HG03196 (cell line): ENCODE data around the gene FOXJ3.

Source experiments
- ATAC-seq: cut with Tn5 transposase; IDR thresholded peaks from one replicate; pipeline ENCODE4 v1.9.1; 2021; ENCODE audit not compliant: unreplicated experiment

Gene FOXJ3

DNA sequence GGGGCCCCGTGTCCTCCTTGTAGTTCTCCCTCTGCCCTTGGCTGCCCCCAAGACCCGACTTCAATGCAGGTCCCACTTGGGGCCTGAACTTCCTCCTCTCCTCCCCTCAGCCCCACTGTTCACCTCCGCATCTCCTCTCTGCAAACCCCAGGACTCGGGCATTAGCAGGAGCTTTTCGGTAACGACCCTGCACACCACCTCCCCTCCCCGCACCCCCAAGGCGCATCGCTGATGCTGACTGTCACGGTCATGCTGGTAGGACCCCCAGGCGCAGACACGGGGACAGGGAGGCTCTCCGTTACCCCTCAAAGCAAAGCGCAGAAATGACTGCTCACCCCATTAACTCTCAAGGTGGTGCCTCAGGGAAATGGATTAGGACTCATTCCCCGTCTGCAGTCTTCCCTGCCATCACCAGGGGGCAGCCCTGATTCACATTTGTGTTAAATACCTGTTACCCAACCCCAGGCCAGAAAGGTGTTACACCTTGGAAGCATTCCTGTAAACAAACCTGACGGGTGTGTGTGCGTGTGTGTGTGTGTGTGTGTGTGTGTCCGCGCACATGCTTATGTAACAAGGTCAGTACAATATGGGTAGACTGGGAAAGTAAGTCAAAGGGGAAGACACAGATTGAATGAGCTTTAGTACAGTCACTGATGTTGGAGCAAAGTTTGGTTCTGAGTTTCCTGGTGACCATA lies 188.3 kb downstream of the FOXJ3 start:
- ATAC-seq, result no peak

DNA sequence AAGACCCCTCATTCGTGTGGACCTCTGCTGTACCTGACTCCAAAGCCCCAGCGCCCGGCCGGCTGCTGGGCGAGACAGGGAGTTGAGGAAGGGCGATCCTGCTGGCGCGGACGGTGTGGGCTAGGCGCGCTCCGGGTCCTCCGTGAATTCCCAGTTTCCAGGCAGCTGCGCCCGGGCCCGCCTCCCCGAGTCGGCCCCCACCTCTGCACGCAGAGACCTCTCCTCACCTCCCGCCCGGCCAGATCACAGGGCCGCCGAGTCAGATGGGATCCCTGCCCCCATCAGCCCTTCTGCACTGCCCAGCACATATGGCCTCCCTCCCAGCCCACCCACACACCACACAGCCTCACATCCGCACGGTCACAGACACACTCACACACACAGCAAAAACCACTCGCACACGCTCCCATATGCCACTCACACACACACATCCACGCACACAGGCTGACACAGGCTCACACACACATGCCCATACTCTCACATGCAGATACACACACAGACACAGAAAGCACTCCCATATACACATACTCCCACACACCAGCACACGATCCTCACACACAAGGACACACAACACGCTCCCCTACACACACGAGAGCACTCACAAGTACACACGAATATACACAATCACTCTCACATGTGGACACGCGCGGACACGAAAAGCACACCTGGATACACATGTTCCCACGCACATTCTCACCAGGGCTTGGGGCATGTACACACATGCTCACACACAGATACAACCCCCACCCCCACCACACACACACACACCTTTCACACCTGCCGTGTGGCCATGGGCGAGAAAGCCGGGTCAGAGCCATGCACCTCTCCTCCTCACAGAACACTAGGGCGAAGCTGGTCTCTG lies 189.0 kb downstream of the FOXJ3 start:
- ATAC-seq, result no peak

- ATAC-seq, result no peak
Observed at GRCh38 chr1:42145389-42145716, 189.7 kb downstream of the FOXJ3 start.

GRCh38 chr1:42144711-42145388 lies 190.2 kb downstream of the FOXJ3 start:
- ATAC-seq, result no peak

GRCh38 chr1:42143896-42144710 lies 190.9 kb downstream of the FOXJ3 start:
- ATAC-seq, result no peak

- ATAC-seq, result no peak
Observed at GRCh38 chr1:42142894-42143675, 191.9 kb downstream of the FOXJ3 start.

DNA sequence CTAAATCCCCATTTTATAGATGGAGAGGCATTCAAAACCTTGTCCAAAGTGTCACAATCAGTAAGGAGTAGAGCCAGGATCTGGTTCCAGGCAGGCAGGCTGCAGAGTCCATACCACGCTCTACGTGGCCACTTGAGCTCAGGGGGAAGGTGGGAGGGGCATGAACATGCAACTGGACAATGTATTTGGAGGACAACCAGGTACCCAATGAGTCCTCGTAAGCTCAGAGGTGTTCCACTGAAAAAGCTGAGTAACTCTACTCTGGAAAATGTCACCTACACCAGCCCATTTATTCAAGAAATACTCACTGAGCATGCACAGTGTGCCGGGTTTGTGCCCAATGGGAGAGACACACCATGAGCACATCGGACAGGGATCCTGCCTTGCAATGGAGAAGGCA lies 193.1 kb downstream of the FOXJ3 start:
- no peak for ATAC-seq

DNA sequence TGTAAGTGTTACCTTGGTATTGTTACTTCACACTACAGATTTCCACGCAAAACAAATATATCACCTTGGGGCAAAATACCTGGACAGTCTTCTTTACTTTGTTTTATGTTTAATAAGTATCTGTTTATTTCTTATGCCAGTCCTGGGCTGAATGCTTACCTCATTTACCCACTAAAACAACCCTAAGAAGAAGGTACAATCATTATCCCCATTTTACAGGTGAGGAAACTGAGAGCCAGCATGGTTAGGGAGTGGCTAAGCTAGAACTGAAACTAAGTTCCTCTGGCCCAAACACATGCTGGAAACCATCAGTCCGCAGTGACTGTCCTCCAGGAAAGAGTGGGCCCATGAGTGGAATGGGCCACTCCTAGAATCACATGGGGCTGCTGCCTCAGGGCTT lies 194.8 kb downstream of the FOXJ3 start:
- ATAC-seq, result no peak

DNA sequence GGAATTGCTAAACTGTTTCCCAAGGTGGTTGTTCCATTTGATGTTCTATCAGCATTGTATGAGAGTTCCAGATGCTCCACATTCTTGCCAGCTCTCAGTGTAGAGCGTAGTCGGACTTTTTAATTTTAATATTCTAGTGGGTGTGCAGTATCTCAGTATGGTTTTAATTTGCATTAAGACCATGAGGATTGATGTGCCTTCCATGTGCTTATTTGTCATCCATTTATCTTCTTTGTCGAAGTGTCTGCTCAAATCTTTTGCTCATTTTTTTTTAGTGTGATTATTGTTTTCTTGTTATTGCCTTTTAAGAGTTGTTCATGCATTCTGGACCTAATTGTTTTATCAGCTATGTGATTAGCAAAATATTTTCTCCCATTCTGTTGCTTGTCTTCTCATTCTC lies 195.6 kb downstream of the FOXJ3 start:
- ATAC-seq, result no peak

GRCh38 chr1:42138586-42138985 lies 196.4 kb downstream of the FOXJ3 start:
- ATAC-seq, result no peak

GRCh38 chr1:42137766-42138165 lies 197.3 kb downstream of the FOXJ3 start:
- no peak for ATAC-seq

GRCh38 chr1:42136466-42136865 lies 198.6 kb downstream of the FOXJ3 start:
- ATAC-seq, result no peak

GRCh38 chr1:42135426-42135825 lies 199.6 kb downstream of the FOXJ3 start:
- no peak for ATAC-seq

- no peak for ATAC-seq
Observed at GRCh38 chr1:42133809-42134526, 201.1 kb downstream of the FOXJ3 start.

DNA sequence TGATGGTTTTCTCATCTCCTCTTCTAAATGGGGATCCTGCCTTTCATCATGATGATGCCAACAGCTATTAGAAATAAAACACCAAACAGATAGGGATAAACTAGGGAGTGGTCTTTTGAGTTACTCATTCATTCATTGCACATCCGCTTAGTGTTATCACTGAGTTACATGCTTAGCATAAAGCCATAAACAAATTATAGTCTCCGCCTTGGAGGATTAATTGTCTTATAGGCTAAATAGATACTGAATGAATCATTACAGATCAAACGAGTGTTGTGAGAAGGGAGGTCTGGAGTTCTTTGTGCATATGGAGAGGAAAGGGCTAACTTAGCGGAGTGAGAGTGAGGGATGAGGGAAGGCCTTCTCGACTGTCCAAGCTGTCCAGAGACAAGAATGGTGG lies 201.6 kb downstream of the FOXJ3 start:
- no peak for ATAC-seq

DNA sequence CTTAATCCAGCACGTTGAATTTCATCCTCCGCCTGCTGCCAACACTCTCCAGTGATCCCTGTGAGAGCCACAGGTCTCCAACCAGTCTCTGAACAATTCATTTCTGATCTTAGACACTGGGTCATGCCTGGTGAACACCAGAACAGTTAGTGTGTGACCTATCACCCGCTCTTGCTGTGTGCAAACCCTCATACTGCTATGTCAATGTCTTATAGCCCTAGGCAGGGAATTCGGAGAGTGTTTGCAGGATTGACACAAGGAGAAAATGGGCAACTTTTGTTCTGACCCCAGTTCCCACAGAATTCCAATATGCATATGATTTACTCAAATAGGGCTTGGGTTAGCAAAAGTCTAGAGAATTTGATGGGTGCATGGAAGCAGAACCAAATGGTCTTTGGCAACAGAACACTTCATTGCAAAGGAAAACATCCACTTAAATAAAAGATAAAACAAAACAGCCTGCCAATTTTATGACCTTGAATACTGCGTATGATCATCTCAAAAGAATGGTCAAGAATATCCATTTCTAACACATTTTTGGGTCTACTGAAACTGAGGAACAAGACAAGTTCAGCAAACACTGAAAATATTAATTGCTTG lies 204.9 kb downstream of the FOXJ3 start:
- ATAC-seq, result no peak

GRCh38 chr1:42128964-42129363 lies 206.1 kb downstream of the FOXJ3 start:
- no peak for ATAC-seq

GRCh38 chr1:42128499-42128898 lies 206.5 kb downstream of the FOXJ3 start:
- ATAC-seq, result no peak

DNA sequence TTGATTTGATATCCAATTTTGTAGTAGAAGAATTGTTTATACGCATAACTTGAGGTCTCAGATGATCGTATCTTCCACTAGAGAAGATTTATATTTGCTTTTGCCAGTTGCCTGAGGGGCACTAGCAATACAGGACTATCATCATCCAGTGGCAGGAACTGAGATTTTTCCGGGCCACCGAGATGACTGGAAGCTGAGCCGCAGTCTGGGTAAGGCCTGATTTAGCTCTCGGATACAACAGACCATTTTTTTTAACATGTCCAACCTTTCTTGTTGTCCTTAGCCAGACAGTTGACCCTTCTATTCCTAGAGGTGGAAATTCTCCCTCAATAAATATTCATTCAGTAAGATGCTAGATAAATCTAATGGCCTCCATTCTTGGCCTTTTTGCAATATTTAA lies 207.3 kb downstream of the FOXJ3 start:
- ATAC-seq, result no peak
